Adrenal gland (tissue), 12 donors: ENCODE data around the gene OBSL1. TPM values are rescaled to one million over a fixed set of nuclear protein-coding genes. Genes with fewer than 3 reads are reported as not detected.

Experiments
- DNase-seq, 7 donors: peaks; one replicate each; pipeline ENCODE4 v3.0.0-alpha.2; 2019 to 2020
- H3K27ac ChIP-seq, 5 donors: fragments of 200-600 bp; sonication (generic) in 4 of 5; 1 replicate in 3 of 5; 2 replicates in 2 of 5; pipeline versions ENCODE4 v1.5.1 to v1.8.0; 2016 to 2020; ENCODE audit warnings: mild to moderate bottlenecking in 1 of 5
- H3K27me3 ChIP-seq: fragments of 200-600 bp; 2 replicates; pipeline ENCODE4 v1.8.0; 2021
- H3K36me3 ChIP-seq, 2 donors: fragments of 200-600 bp; replicated peaks in 1 of 2; 1 replicate in 1 of 2; 2 replicates in 1 of 2; pipeline versions ENCODE4 v1.5.1 to v1.8.0; 2018 to 2022
- H3K4me1 ChIP-seq, 2 donors: fragments of 200-600 bp; replicated peaks in 1 of 2; 1 replicate in 1 of 2; 2 replicates in 1 of 2; pipeline versions ENCODE4 v1.5.1 to v1.8.0; 2018 to 2021
- H3K4me3 ChIP-seq, 4 donors: fragments of 200-600 bp; sonication (generic) in 3 of 4; one replicate each; pipeline ENCODE4 v1.5.1; 2016 to 2018
- H3K9me3 ChIP-seq, 3 donors: fragments of 200-600 bp; sonication (generic) in 1 of 3; replicated peaks in 1 of 3; 1 replicate in 2 of 3; 2 replicates in 1 of 3; pipeline versions ENCODE4 v1.5.1 to v1.8.0; 2016 to 2021
- POLR2A ChIP-seq, 2 donors: fragments of 450-650 bp; IDR thresholded peaks; one replicate each; pipeline ENCODE4 v1.6.1; 2017; ENCODE audit warnings: antibody characterized with exemption in 2 of 2, mild to moderate bottlenecking in 2 of 2, moderate library complexity in 1 of 2
- WGBS, 4 donors: extraction: QIAGEN DNeasy Blood & Tissue Kit in 2 of 4; methylation state at CpG; one replicate each; pipeline versions ENCODE4 v1.1.5 to v1.1.7; 2013 to 2017; 5-methylcytosine and 5-hydroxymethylcytosine counted together
- intact Hi-C, 2 donors: fragments of 100-400 bp; cut with DNase I; formaldehyde crosslinking; loops; one replicate each; pipeline versions ENCODE4 v1.14.1 to v1.15.0; 2022 to 2023
- polyA plus RNA-seq, 3 donors: library from polyadenylated mRNA; stranded (reverse); fragments of 200-250 nt in 2 of 3; fragments of 350-450 nt in 1 of 3; fragmentation: Illumina TruSeq in 1 of 3; extraction: RNeasy Lipid Tissue Mini Kit (QIAGEN cat#74804) in 1 of 3; gene quantifications; one replicate each; pipeline ENCODE4 v1.2.3, GENCODE V29; 2013 to 2014
- total RNA-seq, 9 donors: library from RNA; depleted of rRNA in 4 of 9; stranded (reverse); fragments of >200 nt in 4 of 9; fragments of 120-200 nt in 1 of 9; fragmentation: NEBNext Ultra II Directional in 1 of 9; extraction: Animal tissue kit (Norgen Biotek cat#: 25700) in 1 of 9; gene quantifications; one replicate each; pipeline versions ENCODE4 v1.1.0 to v1.2.4, GENCODE V29; 2013 to 2023
- TF ChIP-seq, protein P1 (sequence below), 6 experiments: fragments of 450-650 bp in 4 of 6; fragments of 200-600 bp in 2 of 6; sonication (generic) in 1 of 6; IDR thresholded peaks; 1 replicate in 5 of 6; 2 replicates in 1 of 6; pipeline versions ENCODE4 v1.5.1 to v1.8.0; 2016 to 2021; ENCODE audit warnings: antibody characterized with exemption in 6 of 6, mild to moderate bottlenecking in 2 of 6, moderate library complexity in 1 of 6
- donor health status: healthy with polysubstance abuse.
- donor health status: Bipolar disorder and iron deficiency.
- donor health status: DM: yes; HTN: yes; CAD: no.
- donor health status: DM: no; HTN: no; CAD: no.
- donor health status: DM: no; HTN: no; CAD: no.
- donor health status: DM: yes; HTN: yes; CAD: no.

Gene OBSL1
- total and polyA plus RNA-seq, 12 donors = 63.9 to 427 (median 181) TPM

DNA sequence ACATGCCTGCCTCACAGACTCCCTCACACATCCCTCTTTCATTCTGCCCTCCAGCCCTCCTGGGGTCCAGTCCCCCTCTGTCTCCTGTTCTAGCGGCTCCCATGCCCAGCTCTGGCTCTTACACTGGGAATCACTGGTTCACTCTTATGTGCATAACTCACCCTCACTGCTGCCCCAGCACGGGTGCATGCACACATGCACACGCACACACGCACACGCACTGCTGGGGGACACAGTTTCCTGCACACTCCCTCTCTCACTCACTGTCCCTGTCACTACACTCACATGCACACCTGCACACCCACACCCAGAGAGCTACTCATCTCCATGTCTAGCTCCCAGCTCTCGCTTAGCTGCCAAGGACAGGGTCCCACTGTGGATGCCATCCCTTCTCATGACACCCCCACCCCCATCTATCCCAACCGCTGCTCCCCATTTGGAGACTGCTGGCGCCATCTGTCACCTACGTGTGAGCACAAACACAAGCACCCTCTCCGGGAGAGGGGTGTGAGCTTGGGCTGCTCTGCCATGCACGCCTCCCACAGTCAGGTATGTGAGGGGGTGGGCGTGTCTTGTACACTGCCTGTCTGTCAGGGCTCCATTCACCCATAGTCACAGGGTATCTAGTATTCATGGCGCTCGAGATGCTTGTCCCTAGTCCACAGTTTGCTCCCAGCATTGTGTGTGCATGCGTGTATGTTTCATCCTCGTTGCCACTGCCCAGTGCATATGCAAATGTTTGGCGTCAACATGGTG is 55.3 kb downstream of the OBSL1 start:
- Histone ChIP-seq H3K4me3 (no peak overlapping the region), H3K27me3 (peaks cover 41% of the 10 kb centered on the region), H3K36me3 (no peaks in the 10 kb centered on the region), H3K27ac (no peak overlapping the region), H3K4me1 (peaks cover 0 to 5% of the 10 kb centered on the region in 2 donors), H3K9me3 (no peaks in the 10 kb centered on the region)
- intact Hi-C loops = no loop called here
- no peak for TF ChIP-seq POLR2A (IDR thresholded peaks at IDR 0.05)
- TF ChIP-seq, protein P1, sequence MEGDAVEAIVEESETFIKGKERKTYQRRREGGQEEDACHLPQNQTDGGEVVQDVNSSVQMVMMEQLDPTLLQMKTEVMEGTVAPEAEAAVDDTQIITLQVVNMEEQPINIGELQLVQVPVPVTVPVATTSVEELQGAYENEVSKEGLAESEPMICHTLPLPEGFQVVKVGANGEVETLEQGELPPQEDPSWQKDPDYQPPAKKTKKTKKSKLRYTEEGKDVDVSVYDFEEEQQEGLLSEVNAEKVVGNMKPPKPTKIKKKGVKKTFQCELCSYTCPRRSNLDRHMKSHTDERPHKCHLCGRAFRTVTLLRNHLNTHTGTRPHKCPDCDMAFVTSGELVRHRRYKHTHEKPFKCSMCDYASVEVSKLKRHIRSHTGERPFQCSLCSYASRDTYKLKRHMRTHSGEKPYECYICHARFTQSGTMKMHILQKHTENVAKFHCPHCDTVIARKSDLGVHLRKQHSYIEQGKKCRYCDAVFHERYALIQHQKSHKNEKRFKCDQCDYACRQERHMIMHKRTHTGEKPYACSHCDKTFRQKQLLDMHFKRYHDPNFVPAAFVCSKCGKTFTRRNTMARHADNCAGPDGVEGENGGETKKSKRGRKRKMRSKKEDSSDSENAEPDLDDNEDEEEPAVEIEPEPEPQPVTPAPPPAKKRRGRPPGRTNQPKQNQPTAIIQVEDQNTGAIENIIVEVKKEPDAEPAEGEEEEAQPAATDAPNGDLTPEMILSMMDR (IDR thresholded peaks at IDR 0.05) = no peak
- 63 to 73% (median 67%) methylated on average over 15 to 17 of the region's 17 CpGs for WGBS, 4 donors
- no peak for DNase-seq

DNA sequence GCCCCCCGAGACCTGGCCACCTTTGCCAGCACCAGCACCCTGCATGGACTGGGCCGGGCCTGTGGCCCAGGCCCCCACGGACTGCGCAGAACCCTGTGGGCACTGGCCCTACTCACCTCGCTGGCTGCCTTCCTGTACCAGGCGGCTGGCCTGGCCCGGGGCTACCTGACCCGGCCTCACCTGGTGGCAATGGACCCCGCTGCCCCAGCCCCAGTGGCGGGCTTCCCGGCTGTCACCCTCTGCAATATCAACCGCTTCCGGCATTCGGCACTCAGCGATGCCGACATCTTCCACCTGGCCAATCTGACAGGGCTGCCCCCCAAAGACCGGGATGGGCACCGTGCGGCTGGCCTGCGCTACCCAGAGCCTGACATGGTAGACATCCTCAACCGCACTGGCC is 56.5 kb downstream of the OBSL1 start:
- Histone ChIP-seq H3K36me3 (no peaks in the 10 kb centered on the region), H3K27me3 (peaks cover 37% of the 10 kb centered on the region), H3K9me3 (no peaks in the 10 kb centered on the region), H3K4me3 (no peak overlapping the region), H3K27ac (peak overlapping the region in 1 of 5 donors; percentile 52), H3K4me1 (peaks cover 0 to 1% of the 10 kb centered on the region in 2 donors)
- WGBS, 4 donors = 73 to 93% (median 87%) methylated on average over 5 to 21 of the region's 21 CpGs
- intact Hi-C loops = no loop called here
- TF ChIP-seq POLR2A (IDR thresholded peaks at IDR 0.05) = no peak
- TF ChIP-seq, protein P1 (IDR thresholded peaks at IDR 0.05) = no peak
- DNase-seq = no peak

DNA sequence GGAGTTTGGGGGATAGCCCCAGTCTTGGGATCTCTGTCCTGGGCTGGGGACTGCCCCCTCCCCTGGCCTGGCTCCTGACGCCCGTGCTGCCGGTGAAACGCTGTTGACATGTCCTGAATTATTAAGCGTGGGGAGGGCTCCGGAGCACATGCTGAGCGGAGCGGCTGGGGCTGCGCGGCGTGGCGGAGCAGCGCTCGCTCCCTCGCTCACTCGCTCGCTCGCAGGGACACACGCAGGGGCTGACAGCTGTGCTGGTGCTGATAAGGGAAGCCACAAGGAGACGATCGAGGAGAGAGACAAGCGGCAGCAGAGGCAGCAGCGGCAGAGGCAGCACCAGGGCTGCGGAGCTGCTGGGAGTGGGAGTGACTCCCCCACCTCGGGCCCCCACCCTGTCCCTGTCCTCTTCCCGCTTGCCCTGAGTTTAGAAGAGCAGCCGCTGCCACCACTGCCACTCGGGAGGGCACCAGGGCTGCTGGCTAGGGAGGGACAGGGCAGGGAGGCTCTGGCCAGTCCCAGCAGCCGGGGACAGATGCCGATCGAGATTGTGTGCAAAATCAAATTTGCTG is 57.1 kb downstream of the OBSL1 start, which contains the start of gene ASIC4:
ASIC4 (plus strand) TSS at position 287 of the 566 bp plus-strand sequence; CDS start at position 530, 243 bp downstream.
- Histone ChIP-seq H3K4me3 (no peak within 1 kb of the TSS), H3K9me3 (no peaks in the 10 kb centered on the region), H3K27me3 (peaks cover 31% of the 10 kb centered on the region), H3K36me3 (no peaks in the 10 kb centered on the region), H3K4me1 (peaks cover 0 to 6% of the 10 kb centered on the region in 2 donors), H3K27ac (peak within 1 kb of the TSS in 1 of 5 donors; percentile 52)
- DNase-seq = peak in 2 of 7 donors; percentile 18 to 76
- TF ChIP-seq, protein P1 (IDR thresholded peaks at IDR 0.05) = no peak
- no peak for TF ChIP-seq POLR2A (IDR thresholded peaks at IDR 0.05)
- intact Hi-C loops = no loop called here
- WGBS, 4 donors = 1 to 14% (median 7%) methylated on average over 7 to 31 of the region's 31 CpGs

DNA sequence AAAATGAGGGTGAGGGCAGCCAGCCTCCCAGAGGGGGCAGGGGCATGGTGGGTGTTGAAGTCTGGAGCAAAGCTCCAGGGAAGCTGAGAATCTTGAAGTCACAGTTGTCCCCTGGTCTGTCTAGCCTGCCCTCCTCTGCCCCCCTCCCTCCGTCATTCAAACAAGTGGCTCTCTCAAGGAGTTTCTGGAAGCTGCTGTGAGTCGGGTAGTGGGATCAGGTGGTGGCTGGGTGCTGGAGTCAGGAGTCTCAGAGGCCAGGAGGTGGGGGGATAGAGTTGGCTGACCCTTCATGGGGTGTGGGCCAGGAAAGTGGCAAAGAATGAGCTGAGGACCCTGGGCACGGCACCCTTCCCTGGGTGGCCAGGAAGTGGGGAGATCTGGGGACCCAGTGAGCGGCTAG is 57.6 kb downstream of the OBSL1 start:
- no peak for DNase-seq
- WGBS, 4 donors = 7 to 25% (median 13%) methylated on average over 3 to 4 of the region's 4 CpGs
- peaks cover 0 to 6% of the 10 kb centered on the region in 2 donors for H3K4me1 ChIP-seq
- intact Hi-C loops = no loop called here
- H3K9me3 ChIP-seq = no peaks in the 10 kb centered on the region
- H3K27me3 ChIP-seq = peaks cover 31% of the 10 kb centered on the region
- no peak overlapping the region for H3K4me3 ChIP-seq
- TF ChIP-seq, protein P1 (IDR thresholded peaks at IDR 0.05) = no peak
- TF ChIP-seq POLR2A (IDR thresholded peaks at IDR 0.05) = no peak
- H3K36me3 ChIP-seq = no peaks in the 10 kb centered on the region
- peak overlapping the region in 1 of 5 donors; percentile 52 for H3K27ac ChIP-seq
